Adipose tissue (tissue), 3 donors: ENCODE results near the gene STK17A. TPM values are rescaled to one million over a fixed set of nuclear protein-coding genes. Genes with fewer than 3 reads are reported as not detected.
A peak's percentile ranks its signal among the peaks of the same experiment; 100 is the strongest.
"Not testable (repeated sequence)": the region's sequence is repeated elsewhere in the genome, so short reads cannot be mapped to it uniquely, and the experiment has no call there.

Experiments used
- H3K27ac ChIP-seq: one replicate; pipeline ENCODE4 v1.5.1; 2013; ENCODE audit warnings: low read depth, low read length
- WGBS, 3 donors: extraction: QIAGEN DNeasy Blood & Tissue Kit; methylation state at CpG; one replicate each; pipeline ENCODE4 v1.1.7; 2013; 5-methylcytosine and 5-hydroxymethylcytosine counted together
- polyA plus RNA-seq, 3 donors: library from polyadenylated mRNA; stranded (reverse); fragments of 200-250 nt; gene quantifications; one replicate each; pipeline ENCODE4 v1.2.3, GENCODE V29; 2013
- donor health status: healthy with polysubstance abuse.
- donor health status: Bipolar disorder and iron deficiency.
- donor health status: healthy.

The STK17A gene
- polyA plus RNA-seq, 3 donors, result 6.4 to 22.2 (median 7.2) TPM

DNA sequence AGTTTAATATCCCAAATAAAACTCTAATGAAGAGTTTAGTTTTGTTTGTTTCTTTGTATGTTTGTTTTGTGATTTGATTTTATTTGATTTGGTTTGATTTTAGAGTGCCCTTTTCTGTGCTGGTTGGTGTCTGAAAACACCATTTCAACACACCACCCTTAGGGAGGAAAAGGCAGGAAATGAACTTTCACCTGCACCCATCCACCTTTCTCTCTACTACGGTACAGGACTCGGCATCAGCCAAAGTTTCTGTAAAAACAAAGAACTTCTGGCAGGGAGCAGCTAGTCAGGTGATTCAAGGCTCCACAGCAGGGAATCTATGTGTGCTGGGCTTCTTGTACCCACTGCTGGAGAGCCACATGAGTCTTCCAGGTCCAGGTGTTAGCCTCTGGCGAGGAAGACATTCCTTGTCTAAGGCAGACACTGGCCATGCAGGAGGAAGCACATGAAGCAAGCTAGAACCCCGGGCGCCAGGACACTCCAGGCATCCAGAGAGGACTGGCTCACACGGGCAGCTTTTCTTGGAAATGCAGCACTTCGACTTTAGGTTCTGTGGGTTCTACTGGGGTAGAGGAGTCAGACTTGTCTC is 22.1 kb upstream of the STK17A start:
- H3K27ac ChIP-seq, result no peak overlapping the region
- 75 to 86% (median 84%) methylated on average over 7 of the region's 7 CpGs for WGBS, 3 donors

DNA sequence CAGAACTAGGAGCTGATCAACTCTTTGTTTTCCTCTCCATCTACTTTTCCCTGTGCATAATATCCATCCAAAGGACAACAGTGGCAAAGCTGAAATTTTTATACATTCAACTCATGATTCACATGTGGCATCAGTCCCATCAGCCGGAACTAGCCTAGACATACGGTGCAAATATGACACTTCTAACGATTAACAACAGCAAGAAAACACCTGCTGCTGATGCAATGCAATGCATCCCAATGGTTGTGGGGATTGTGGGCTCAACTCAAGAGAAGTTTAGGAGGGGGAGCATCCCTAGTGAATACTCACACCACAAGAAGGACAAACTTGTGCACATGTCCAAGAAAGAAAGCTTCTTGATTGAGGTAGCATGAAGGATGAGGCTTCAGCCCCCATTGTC is 20.5 kb upstream of the STK17A start:
- 87 to 93% (median 93%) methylated on average over 3 of the region's 3 CpGs for WGBS, 3 donors
- H3K27ac ChIP-seq, result no peak overlapping the region

DNA sequence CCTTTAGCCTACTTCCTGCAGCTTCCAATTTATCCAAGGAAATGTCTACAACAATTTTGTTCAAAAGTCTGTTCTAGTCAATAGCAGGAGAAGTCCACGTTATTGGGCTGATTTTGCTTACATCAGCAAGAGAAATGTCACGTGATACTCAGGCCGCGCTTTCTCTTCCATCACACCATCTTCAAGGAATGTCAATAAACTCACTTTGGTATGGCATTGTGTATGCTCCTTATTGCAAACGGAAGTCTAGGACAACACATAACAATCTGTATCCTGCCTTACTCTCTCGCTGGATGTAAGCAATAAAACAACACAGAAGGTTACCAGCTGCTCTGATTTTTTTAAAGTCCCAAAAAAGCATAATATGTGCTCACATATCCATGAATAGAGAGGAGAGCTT is 17.1 kb upstream of the STK17A start:
- H3K27ac ChIP-seq, result no peak overlapping the region
- 51 to 69% (median 65%) methylated on average over 6 of the region's 6 CpGs for WGBS, 3 donors

DNA sequence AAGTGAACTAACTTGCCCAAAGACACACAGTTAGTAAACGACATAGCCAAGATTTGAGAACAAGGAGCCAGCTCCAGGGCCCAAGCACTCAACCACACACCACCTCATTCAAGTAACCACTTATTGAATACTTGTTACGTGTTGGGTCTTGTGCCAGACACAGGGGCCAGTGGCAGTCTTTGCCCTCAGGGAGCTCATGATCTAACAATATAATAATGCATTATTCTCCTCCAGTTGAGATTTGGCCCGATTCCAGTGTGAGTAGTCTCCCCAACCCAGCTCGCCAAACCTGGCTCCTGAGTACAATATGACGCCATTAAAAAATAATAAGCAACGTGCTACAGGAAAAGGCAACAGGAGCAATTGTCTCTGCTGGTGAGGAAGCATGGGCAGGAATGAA is 14.4 kb upstream of the STK17A start:
- H3K27ac ChIP-seq, result no peak overlapping the region
- 72 to 76% (median 74%) methylated on average over 6 of the region's 6 CpGs for WGBS, 3 donors

DNA sequence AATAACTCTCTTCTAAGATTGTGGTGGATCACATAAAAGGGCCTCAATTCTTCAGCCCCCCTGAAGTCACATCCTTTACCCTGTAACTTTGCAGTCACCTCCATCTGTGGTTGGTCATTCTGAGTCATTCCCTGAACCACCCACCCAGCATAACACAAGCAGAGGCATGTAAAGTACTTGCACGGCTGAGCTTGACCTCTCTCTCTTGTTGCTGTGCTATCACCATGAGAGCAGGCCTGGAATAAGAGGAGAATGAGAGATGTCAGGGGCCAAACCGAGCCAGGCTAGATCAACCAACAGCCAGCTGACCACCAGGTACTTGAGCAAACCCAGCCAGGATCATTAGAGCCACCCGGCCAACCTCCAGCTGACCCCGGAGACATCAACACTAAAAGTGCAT is 13.5 kb upstream of the STK17A start:
- 84 to 89% (median 85%) methylated on average over 4 of the region's 4 CpGs for WGBS, 3 donors

DNA sequence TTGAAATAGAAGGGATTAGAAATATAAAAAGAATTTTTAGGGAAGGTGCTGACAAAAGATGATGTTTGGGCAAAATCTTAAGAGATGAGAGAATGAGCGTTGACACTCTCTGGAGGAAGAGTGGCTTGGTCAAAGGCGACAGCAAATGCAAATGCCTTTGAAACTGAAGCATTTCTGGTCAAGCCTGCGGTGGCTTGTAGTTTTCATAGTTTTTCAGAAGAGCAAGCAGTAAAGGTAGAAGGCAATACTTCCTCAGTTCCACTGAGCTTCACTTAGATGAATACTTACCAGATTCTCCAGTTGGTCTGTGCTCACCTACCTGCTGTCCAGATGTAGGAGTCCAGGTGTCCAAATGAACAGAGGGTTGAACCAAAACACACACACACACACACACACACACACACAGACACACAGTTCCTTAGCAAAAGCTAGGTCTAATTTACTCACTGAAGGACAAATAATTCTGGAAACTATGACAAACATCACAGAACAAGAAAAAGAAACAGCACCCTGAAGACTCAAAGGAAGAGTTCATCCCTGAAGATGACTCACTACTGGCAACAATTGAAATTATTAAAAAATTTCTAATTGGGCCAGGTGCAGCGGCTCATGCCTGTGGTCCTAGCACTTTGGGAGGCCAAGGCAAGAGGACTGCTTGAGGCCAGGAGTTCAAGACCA is 12.1 kb upstream of the STK17A start:
- 93 to 98% (median 93%) methylated on average over 4 of the region's 4 CpGs for WGBS, 3 donors
- H3K27ac ChIP-seq, result no peak overlapping the region

More for the DNA sequence above, 13.5 kb upstream of the STK17A start:
- H3K27ac ChIP-seq, result no peak overlapping the region

DNA sequence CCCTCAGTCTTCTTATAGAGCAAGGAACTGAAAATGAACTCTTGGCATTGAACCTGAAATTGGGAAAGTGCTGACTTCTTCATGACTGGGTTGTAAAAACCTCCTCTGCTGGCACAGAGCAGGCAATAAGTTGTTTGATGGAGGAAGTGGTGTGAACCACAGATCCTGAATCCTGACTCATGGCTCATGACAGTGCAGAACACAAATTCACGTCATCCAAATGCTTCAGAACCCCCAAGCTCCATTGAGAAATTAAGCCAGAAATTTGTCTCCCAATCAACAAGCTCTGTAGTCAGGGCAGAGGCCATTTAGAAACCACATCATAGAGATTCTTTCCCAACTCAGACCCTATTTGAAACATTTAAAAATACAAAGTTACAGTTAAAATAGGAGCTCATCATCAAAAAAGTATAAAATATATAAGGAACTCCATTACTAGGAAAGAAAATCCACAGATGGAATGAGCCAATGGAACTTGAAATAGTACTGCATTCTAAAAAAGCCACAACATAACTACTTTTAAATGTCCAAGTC is 10.3 kb upstream of the STK17A start:
- WGBS, 3 donors, result 16 to 54% (median 23%) methylated on average over 1 of the region's 1 CpG
- no peak overlapping the region for H3K27ac ChIP-seq

DNA sequence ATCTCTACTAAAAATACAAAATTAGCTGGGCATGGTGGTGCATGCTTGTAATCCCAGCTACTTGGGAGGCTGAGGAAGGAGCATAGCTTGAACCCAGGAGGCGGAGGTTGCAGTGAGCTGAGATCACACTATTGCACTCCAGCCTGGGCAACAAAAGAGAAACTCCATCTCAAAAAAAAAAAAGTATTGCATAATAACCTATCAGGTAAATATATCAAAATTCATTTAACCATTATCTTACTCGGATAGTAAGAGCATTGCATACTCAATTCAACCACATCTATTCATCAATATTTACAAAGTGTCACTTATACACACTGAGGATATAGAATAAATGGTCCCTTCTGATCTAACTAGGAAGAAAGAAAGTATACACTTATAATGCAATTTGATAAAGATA is 9.1 kb upstream of the STK17A start:
- WGBS, 3 donors, result 79 to 94% (median 93%) methylated on average over 2 of the region's 2 CpGs
- H3K27ac ChIP-seq, result not testable (repeated sequence)

DNA sequence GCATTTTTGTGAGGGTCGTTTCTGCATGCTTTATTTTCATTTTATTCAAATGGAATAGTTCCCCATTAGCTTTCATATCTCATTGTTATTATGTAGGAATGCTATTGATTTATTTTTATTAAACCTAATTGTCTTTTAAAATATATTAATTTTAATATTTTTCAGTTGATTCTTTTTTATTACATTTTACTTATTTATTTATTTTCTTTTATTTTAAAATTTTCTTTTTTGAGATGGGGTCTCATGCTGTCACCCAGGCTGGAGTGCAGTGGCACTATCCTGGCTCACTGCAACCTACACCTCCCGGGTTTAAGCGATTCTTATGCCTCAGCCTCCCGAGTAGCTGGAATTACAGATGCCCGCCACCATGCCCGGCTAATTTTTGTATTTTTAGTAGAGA is 7.4 kb upstream of the STK17A start:
- no peak overlapping the region for H3K27ac ChIP-seq
- 87 to 92% (median 92%) methylated on average over 6 of the region's 6 CpGs for WGBS, 3 donors

DNA sequence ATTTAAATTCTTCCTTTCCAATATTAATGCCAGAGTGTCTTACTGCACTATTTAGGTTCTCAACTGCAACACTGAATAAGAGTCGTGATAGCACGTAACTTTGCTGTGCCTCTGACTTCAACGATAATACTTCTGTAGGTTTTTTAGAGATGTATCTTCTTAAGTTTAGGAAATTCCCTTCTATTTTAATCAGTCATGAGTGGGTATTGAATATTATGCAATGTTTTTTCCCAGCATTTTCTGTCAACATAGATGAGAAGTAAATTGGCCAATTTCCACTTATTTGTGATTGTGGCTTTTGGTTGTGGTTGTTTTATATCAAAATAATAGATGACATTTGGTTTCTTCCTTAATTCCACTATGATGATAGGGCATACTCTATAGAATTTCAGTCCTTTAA is 6.7 kb upstream of the STK17A start:
- 92 to 96% (median 95%) methylated on average over 3 of the region's 3 CpGs for WGBS, 3 donors
- H3K27ac ChIP-seq, result no peak overlapping the region

DNA sequence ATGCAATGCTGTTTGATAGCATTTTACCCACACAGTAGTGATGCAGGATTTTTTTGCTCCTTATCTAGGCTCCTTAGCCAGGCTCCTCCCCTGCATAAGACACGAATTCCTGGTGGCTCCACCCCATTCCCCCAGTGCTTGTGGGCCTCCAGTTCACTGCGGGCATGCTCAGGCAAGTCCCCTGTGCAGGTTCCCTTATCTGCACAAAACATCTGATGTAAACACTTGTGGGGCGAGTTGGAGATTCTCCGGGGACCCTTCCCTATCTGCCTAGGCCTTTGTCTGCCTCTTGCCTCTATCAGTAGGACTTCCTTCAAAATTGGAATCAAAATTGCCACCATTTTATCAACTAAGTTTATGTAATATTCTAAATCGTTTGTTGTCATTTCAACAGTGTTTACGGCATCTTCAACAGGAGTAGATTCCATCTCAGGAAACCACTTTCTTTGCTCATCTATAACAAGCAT is 5.4 kb upstream of the STK17A start:
- 54 to 65% (median 58%) methylated on average over 6 of the region's 6 CpGs for WGBS, 3 donors
- no peak overlapping the region for H3K27ac ChIP-seq

DNA sequence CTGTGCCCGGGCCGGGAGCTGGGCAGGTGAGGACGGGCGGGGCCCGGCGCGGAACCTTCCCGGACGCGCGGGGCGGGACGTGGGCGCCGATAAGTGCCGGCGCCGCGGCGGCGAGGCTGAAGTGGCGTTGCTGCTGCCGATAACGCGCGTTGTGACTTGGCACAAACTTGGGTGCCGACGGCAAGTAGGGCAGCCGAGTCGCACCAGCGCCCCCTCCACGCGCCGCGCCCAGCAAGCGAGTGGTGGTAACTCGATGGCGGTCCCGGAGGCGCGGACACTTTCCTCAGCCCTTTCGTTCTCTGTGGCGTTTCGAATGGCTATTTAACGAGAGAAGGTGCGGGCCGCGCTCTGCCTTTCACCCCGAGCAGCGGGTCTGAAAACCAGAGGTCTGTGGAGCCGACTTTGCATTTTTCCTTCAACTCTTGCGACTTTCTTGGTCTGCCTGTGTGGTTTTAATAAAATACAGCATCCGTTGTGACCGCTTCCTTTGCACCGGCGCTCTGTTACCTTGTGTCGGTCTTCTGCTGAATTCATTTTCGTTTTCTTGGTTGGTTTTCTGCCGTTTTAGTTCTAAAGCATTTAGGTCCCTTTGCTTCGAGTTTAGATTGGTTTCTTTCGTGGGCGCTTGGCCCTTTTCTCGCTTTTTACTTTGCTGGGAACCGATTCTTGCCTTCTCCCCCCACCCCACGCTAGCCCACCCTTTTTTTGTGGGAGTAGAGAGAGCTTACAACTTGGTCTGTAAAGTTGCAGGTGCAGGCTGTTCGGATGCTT is 701 bp downstream of the STK17A start:
- 0% methylated on average over 65 to 66 of the region's 66 CpGs for WGBS, 3 donors
- peak overlapping the region; percentile 95 for H3K27ac ChIP-seq

DNA sequence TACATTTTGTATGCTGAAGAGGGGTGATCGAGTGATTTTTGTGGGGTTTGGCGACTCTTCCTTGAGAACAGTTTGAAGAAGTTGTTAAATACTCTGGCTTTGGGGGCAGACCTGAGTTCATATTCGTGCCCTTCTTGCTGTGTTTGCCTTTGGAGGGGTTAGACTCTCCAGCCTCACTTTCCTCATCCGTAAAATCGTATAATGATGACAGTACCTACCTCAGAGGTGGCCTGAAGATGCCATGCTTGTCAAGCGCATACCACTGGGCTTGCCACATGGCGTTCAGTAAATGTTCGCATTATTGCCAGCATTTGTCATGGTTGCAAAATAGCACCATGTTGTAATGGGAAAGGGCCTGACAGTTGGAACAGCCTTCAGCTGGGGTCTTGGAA is 1.3 kb downstream of the STK17A start:
- no peak overlapping the region for H3K27ac ChIP-seq
- 10 to 20% (median 17%) methylated on average over 8 of the region's 8 CpGs for WGBS, 3 donors

DNA sequence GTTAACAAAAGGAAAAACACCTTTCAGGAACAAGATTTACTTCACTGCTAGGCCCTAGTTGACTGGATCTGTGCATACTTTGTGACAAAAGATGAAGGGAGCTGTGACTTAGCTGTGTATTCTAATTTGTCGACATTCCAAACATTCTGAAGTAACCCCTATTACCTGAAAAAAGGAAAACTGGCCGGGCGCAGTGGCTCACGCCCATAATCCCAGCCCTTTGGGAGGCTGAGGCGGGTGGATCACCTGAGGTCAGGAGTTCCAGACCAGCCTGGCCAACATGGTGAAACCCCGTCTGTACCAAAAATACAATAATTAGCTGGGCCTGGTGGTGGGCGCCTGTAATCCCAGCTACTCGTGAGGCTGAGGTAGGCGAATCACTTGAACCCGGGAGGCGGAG is 1.8 kb downstream of the STK17A start:
- H3K27ac ChIP-seq, result not testable (repeated sequence)
- 78 to 91% (median 79%) methylated on average over 11 of the region's 11 CpGs for WGBS, 3 donors

DNA sequence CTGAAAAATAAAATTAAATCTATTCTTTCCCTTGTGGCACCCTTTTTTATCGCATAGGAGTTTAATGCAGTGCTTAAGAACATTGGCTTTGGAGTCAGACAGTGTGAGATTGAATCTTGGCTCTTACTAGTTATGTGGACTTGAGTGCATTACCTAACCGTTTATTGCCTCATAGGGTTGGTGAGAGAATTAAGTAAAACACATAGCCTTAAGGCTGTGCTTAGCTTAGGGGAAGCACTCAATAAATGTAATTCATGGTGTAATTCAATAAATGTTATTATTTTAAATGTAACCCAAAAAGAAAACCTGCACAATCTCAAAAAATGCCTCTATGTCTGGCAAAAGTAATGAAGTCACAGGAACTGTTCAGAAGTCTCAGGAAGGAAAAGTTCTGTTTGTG is 2.7 kb downstream of the STK17A start:
- 33 to 38% (median 35%) methylated on average over 2 of the region's 2 CpGs for WGBS, 3 donors
- H3K27ac ChIP-seq, result no peak overlapping the region

DNA sequence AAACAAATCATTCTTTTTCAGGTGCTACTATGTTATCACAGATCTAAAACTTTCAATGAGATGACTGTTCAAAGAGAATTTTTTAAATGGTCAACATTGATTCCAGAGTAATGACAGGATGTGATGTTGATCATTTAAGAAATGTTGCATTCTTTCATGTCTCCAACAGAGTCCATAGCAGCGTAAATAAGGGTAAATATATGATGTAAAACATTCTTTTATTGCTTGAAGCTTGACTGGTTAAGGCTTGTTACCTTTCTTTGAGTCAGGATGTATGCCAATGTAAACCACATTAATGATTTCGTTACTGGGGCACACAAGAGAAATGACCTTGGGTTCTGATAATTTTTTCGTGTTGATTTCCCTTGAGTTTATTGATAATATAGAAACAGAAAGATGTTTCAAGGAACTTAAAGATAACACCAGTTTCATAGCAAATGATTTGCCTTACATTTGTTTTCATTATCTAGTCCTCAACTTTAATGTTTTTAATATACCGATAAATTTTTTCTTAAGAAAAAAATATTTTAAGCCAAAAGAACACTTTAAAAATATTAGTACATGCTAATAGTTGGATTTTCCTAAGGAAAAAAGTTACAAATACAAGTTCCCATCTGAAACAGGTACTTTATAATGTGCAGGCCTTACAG is 3.5 kb downstream of the STK17A start:
- H3K27ac ChIP-seq, result no peak overlapping the region
- 22 to 75% (median 70%) methylated on average over 4 of the region's 4 CpGs for WGBS, 3 donors

DNA sequence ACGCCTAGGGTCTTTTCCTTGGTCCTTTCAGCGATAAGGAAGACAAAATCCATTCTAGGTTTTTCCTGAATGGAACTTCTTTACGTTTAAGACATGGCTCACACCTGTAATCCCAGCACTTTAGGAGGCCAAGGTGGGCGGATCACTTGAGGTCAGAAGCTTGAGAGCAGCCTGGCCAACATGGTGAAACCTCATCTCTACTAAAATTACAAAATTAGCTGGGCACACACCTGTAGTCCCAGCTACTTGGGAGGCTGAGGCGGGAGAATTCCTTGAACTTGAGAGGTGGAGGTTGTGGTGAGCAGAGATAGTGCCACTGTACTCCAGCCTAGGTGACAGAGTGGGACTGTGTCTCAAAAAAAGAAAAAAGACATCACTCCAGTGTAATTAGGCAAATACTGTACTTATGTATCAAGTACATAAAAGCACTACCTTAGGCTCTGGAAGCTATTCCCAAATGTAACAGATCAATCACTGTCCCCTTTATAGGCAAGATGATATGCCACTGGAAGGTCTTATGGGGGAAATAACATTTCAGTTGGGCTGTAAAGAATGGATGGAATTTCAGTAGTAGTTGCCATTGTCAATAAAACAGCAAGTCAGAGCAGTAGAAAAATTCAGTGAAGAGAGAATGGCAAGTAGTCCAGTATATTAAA is 5.7 kb downstream of the STK17A start:
- WGBS, 3 donors, result 87 to 94% (median 91%) methylated on average over 5 of the region's 5 CpGs
- H3K27ac ChIP-seq, result no peak overlapping the region

DNA sequence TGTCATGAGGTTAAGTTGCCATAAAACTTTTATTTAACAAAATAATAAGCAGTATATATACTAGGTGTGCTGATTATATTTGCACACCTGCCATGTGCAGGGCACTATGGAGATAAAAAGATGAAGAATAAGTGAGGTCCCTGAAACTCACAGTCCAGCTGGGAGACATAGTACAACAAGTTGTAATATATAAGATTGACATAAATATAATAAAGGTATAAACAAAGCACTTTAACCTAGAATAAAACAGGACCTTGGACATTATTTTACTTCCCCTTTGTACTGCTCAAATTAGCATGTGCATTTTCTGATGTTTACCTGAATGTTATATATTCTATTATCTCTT is 6.2 kb downstream of the STK17A start:
- no peak overlapping the region for H3K27ac ChIP-seq

DNA sequence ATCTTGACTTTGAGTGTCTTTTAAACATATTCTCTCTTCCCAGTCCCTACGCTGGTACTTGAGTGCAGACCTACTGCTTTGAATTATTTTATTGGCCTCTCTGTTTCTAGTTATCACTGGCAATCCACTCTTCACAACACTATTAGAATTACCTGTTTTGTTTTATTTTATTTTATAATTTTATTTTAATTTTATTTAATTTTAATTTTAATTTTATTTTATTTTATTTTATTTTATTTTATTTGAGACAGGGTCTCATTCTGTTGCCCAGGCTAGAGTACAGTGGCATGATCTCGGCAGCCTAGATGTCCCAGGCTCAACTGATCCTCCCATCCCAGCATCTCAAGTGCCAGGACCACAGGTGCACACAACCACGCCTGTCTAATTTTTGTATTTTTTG is 6.8 kb downstream of the STK17A start:
- 94 to 98% (median 96%) methylated on average over 3 of the region's 3 CpGs for WGBS, 3 donors

More for the DNA sequence above, 6.8 kb downstream of the STK17A start:
- no peak overlapping the region for H3K27ac ChIP-seq
